ENCODE results near the gene CDC42EP3.

The CDC42EP3 gene

DNA sequence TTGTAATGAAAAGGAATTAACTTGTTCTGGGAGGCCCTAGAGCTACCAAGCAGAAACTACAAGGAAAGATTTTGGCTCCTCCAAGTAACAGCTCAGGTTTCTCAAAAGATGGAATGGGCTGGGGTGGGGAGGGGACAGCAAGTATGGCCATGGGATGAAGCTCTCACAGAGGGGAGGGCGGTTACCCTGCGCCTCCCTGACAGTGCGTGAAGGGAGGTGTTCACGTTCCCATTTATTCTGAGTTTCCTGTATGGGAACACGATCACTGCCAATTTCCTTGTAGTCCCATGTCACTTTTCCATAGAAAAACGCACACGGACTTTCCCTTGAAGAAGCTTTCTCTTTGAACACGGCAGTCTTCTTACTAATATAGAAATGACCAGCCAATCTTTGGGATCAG is 17.0 kb downstream of the CDC42EP3 start:
- peak in 1 of 2 experiments; percentile 30 for DNase-seq

DNA sequence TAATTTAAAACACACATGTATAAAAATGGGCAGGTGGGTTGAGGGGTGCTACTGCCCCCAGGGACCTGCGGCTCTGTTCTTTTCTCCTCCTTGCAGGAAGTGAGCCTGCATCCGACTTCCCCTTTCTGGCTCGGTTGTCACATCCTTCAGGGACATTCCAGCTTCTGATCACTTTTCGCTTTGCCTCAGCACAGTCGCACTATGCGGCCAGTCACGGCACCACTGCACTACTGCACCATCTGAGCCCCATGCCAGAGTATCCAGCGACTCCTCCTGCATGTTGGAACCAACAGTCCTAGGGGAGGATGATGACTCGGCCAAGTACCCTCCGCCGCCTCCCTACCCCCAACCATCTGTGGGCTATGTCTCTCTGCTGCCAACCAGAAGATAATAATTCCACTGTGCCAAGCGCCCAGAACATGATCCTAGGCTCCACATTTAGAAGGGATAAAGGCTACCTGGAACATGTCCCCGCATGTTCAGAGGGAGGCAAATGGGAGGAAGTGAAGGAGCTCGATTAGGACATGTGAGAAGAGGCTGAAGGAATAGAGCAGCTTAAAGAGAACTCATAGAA is 17.6 kb downstream of the CDC42EP3 start:
- peak; percentile 9 to 28 for DNase-seq

DNA sequence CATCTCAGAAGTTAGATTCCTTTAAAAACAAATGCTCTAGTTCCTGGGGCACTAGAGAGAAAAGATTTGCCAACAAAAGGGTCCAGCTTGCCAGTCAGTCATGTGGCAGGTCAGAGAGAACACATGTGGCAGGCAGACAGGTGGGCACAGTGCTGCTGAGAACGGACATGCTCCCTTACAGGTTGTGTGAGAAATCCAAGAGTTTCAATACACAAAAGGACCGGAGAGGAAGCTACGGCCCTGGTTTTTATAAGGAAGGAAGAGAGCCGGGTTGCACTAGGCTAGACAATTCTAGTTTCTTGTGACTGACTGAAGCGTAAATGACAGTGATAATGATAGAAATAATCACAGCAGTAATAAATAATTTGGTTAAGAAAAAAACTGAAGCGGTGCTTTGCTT is 18.3 kb downstream of the CDC42EP3 start:
- no peak for DNase-seq

DNA sequence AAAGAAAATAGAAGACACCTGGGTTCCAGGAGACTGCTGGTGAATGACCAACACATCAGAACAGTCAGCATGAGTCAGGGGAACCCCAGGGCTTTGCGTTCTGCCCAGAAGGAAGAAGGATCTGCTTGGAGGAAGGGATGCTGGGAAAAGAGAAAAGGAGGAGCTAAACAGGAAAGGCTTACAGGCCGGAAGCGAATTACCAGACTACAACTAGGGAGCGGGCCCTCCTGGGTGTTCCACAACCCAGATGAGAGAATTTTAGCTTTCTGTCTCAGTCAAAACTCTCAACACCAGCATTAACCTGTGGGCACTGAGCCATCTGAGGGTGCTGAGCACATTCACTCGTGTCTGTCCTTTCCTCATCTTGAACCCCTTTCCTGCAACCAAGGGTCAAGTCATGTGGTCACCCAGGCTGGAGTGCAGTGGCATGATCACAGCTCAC is 19.2 kb downstream of the CDC42EP3 start:
- DNase-seq: no peak

DNA sequence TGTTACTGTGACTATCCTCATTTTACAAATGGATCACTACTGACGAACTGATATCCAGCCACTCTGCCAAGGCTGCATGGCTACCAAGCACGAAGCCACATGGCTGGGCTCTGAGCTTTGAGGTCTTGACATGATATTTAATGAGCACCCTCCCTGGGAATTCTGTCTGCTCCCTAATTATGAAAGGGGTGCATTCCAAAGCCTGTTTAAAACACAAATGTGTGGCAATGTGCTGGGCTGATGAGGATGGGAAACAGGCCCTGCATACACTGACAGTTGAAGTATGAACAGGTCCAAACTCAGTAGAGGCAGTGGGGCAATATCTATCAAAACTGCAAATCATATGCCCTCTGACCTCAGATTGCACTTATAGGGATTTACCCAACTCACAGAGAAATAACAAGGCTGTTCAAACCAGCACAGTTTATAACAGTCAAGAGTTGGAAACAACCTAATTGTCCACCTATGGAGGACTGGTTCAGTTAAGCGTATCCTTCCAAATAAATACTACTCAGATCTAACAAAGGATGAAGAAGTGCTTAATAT is 20.8 kb downstream of the CDC42EP3 start:
- DNase-seq: no peak

DNA sequence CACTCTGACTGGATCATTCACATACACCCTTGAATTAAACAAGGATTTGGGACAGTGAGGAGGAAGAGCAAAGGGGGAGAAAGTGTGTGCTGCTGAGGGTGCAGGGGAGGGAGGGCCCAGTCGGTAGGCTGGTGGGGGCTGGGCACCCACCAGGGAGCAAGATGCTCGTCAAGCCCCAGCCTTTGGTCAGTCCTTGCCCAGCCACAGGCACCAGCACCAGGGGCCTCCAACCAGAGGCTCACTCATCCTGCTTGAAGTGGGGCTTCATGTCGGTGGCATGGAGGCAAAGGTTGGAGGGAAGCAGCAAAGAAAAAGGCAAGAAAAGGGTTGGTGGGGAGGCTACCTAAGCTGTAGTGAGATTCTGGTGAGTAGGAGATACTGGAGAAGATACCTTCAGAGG is 21.9 kb downstream of the CDC42EP3 start:
- DNase-seq: no peak

DNA sequence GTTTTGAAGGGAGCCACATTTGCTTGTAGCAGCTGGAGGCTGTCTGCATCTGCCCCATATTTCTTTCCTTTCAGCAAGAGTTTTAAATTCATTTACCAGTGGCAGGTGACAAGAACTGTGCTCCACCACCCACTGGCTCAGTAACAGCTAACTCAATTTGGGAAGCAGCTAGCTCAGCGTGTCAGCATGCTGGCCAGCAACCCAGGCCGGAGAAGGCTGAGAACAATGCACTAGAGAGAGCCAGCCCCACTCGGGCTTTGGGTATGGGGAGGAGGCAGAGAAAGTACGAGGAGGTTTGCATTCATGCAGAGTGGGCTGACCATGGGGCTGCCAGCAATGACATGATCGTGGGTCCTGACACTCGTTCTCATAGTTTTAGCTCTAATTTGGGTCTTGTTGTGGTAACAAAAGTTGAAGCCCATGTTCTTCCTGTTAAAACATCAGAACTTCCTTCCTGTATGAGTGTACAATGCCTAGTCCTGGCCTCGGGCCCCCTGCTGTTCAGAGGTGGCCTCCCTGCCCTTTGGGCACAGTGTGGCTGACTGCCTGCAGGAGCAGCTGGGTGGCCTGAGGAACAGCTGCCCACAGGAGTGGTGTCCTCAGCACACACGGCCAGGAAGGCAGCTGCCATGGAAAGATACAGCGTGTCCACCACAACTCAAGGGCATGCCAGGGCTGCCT is 23.0 kb downstream of the CDC42EP3 start:
- no peak for DNase-seq

DNA sequence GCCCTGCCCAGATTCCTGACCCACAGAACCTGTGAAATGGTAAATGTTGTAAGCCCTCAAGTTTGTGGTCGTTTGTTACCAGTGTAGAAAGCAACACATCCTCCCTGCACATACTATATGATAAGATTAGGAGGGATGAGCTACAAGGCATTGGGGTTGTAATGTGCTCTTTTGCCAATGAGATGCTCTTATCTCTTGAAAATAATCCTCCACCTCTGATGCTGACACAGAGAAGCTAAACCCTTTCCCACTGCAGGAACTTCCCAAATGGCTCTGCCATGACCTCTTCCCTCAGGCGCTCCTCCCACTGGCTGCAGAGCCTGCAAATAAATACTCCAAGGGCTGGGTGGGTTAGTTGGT is 23.5 kb downstream of the CDC42EP3 start:
- DNase-seq: no peak

DNA sequence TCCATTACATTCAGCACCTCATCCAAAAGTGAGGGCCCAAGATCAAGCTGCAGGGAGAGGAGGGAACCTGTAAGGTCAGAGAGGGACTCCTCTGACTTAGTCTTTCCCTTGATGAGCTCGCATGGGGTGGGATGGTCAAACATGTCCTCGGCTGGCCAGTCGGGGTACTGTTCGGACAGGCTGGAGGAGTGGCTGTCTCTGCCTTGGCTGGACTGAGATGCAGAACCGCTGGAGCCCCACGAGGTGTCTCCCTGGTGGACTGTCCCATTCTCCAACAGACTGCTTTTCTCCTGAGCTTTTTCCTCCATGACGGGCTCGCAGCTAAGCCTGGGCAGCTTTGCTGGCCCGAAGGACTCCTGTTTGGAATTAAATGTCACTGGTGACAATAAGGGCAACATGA is 25.6 kb downstream of the CDC42EP3 start:
- no peak for DNase-seq

DNA sequence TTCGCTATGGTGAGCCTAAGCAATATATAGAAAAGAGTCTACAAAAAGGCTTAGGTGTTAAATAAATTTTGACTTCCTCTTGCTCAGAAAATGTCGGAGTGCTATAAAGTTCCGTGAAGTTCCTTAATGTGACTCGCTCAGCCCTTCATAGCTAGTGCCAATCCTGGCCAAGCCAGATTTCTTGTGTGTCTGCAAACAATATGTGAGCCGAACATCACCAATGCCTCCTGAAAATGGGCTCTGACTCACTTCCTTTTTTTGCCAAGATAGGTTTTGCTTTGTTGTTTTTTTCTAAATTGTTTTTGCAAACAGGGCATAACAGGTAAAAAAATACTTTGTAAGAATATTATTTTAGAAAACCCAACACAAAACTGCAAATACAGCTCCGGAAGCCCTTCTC is 26.1 kb downstream of the CDC42EP3 start:
- DNase-seq: no peak

DNA sequence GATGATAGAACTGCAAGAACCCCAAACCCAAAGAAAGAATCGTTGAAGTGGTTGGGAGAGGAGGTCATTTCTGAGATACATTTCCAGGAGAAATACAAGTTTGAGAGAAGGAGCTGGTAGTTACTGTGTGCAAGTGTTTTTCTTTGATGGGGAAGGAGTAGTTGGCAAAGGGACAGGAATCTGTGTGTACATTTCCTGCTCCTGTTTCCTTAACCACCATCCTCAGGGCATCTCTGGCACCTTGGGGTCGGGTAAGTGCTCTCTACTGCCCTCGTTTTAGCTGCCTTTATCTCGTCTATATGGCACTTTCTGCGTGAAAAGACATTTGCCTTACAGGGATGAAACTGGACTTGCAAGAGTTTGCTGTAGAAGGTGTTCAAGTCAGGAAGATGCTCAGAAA is 27.3 kb downstream of the CDC42EP3 start:
- DNase-seq: no peak

DNA sequence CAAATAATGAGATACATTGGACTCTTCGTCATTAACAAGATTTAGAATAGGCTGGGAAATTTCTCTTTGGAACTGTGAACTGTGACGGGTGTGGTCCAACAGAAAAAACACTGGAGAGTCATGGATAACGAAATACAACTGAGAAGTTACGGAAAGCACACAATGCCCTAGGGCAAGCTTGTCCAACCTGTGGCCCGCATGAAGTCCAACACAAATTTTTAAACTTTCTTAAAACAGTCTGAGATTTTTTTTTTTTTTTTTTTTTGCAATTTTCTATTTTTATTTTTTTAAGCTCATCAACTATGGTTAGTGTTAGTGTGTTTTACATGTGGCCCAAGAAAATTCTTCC is 27.7 kb downstream of the CDC42EP3 start:
- DNase-seq: no peak

DNA sequence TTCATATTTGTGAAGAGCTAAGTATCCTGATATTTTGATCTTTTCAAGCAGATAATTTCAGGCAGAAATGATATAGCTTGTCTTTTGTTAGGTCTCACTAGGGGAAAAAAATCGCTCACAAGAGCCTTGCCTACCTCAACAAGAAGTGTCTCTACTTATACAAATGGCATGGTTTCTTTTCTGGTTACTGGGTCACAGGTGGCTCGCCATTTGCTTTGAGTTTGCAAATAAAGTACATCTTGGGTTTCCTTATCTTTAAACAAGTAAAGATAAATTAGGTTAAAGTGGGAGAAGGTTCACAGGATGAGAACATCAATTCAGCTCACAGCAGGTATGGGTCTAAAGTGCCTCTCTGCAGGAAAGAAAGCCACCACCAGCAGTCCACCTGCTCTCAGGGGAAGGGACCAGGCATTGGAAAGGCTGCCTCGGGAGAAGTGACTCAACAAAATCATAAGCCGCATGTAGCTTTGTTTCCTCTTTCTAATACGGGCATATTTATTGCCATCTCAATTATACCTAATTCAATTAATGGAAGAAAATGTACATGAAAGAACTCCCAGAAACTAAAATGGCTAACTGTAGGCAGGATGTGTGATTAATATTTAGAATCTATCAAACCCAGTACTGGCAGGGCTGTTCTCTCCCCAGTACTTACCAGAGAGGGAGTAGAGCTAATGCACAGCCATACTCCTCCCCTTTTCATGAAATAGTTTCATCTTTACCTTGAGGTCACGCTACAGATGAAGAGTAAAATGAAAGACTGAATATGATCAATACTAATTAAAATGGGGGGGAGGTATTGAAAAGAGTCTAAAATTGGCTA is 28.3 kb downstream of the CDC42EP3 start:
- DNase-seq: no peak

DNA sequence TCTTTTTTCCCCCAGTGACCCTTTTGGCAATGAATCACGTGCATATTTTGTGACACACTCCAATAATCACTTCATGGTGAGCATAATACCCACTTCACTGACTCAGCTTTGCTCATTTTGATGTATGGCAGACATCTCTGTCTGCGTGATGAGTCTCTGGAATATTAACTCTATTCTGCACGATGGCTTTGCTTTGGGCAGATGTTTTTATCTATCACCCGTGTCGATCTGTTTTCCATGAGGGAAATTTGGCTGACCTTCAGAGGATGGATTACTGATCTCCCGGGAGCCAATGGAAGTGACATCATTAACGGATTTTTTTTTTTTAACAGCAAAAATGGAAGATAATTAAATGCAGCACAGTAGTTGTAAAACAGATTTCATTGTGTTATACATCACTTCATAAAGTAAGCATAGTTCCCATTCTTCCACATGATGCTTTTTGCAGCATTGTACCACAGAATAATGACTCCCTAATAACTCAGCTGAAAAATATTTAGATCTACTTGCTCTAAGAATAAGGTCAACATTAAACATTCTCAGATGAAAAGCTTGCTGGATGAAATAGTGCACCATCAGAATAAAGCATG is 29.8 kb downstream of the CDC42EP3 start:
- DNase-seq: no peak

DNA sequence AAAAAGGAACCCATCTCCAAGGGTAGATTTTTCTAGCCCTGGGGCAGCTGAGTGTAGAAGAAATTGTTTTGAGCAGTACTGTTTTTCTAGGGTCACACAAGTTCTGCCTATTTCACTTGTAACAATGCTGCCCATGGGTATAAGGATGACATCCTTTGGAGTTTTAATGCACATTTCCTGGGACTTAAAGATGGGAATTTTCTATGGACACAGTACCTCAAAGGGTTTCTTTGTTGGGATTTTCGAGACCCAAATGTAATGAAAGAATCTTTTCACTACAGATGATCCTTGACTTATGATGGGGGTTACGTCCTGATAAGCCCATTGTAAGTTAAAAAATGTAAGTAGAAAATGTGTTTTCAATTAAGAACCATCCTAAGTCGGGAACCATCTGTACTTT is 31.8 kb downstream of the CDC42EP3 start:
- no peak for DNase-seq

DNA sequence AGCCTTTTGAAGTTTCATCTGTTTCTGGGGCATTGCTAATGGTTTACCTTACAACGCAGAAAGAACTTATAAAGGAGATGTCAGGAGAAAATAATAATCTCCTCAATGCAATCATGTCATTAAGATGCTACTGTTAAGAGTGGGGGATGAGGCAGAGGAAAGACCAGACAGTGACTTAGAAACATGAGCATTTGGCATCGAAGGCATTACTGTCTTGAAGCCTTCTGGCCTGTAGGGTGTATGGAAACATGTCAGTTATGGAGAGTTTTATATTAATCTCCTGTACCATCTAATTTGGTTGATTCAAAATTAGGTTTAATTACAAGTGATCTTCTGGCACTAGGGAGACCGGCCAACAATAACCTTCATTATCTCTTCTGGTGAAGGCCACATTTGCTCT is 32.5 kb downstream of the CDC42EP3 start:
- DNase-seq: no peak

DNA sequence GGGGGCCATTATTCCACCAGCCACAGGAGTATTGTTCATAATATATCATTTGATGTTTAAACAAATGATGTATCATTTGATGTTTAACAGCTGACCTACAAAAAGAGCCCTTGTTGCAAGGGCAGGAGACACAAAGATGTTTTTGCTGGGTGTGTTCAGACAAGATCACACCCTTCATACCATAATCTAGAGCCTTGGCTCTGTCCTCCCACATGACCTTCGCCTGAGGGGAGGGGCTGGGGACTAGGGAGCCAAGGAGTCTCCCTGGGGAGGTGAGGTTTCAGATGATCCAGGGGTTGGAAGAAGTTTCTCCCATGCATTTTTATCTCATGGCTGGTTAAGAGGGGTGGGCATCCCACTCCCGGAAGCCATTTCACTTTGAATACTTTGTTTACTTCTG is 33.5 kb downstream of the CDC42EP3 start:
- DNase-seq: no peak

DNA sequence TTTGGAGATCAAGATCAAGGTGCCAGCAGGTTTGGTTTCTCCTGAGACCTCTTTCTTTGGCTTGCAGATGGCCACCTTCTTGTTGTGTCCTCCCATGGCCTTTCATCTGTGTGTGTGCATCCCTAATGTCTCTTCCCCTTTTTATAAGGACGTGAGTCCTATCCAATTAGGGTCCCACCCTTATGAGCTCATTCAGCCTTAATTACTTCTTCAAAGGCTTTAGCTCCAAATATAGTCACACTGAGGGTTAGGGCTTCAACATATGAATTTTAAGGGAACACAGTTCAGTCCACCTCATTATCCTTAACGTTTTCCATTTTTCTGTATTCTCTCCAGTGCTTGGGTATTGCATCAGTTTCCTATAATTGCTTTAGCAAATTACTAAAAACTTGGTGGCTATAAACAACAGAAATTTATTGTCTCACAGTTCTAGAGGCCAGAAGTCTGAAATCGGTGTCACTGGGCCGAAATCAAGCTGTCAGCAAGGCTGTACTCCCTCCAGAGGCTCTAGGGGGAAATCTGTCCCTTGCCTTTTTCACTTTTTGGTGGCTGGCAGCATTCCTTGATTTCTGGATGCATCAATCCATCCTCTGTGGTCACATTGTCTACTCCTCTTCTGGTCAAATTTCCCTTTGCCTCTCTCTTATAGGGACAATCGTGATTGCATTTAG is 34.1 kb downstream of the CDC42EP3 start:
- DNase-seq: no peak

DNA sequence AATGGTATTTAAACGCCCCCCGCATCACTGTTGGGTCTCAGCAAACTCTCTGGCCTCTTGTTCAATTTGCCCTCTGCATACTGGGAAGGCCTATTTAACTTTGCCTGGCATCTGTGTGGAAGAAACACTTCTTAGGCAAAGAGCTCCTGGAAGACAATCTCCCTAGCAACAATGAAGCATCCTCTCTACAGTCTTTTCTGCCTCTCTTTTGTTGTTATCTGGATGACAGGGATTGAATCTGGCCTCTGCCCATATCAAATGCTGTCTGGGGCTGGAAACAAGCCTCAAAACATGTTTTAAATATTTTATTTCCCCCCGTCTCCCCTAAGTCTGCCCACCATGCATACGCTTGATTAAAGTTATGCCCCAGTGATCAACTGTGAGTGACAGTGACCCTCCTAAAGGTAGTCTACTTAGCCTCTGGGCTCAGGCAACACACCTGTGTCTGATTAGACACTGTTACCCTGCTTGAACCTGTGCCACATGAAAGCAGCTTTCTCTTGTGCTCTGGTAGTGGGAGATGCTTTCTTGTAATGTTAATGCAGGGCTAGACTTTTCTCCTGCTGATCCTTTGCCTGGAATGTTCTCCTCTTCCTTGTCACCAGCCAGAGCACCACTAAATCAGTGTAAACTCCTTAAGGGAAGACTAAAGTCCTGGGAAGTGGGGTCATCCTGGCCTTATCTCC is 34.9 kb downstream of the CDC42EP3 start:
- no peak for DNase-seq

DNA sequence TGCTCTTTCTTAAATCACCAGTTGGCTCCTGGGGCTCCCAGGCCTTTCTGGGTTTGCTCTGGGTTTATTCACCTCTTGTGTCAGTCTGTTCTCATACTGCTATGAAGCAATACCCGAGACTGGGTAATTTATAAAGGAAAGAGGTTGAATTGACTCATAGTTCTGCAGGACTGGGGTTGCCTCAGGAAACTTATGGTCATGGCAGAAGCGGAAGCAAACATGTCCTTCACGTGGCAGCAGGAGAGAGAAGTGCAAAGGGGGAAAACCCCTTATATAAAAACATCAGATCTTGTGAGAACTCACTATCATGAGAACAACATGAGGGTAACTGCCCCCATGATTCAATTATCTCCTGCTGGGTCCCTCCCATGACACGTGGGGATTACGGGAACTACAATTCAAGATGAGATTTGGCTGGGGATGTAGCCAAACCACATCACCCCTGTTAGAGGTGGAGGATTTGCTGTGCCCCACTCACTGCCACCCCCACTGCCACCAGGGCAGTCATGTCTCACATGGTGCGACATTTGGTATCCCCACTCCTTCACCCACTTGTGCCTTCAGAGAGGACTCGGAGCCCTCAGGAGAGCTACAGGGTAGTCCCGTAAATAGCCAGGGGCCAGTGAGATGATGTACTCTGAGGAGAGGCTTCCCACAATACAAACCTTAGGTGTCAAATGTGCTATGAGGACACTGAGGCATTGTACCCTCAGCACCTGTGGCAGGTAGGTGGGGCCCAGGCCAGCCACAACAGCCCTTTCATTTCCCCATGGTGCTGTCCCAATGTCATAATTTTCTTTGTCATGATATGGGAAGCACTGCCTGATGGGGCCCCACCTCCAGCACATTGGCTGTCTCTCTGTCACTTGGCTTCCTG is 35.7 kb downstream of the CDC42EP3 start:
- no peak for DNase-seq

DNA sequence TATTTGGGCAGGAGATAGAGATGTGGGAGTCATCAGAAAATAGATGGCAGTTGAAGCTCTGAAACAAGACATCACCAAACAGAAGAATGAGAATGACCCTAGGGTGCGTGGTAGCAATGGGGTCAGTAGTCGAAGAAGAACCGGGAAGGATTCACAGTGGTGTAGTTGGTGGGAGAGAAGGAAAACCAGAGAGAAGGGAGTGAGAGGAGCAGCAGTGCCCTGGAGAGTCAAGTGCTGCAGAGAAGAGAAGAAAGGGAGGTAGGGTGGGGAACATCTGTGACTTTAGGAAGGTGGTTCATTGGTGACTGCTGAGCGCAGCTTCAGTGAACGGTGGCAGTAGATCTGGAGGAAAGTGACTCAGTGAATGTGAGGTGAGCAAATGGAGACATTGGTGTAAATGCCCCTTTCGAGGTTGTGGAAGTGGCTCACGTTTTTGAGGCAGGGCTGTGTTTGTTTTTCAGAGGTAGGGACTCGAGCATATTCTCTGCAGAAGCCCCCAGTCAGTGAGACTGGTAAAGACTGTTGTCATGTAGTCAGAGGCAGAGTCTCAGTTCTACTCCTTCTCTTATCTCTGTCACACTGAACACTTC is 36.4 kb downstream of the CDC42EP3 start:
- DNase-seq: no peak
